8988T (cell line): Measurements from ENCODE around the gene ZC4H2.
"Not testable (repeated sequence)": the region's sequence is repeated elsewhere in the genome, so short reads cannot be mapped to it uniquely, and the experiment has no call there.

Experiments used
- DNase-seq: peaks from one replicate; pipeline ENCODE4 v3.0.0; 2011

Gene ZC4H2, protein sequence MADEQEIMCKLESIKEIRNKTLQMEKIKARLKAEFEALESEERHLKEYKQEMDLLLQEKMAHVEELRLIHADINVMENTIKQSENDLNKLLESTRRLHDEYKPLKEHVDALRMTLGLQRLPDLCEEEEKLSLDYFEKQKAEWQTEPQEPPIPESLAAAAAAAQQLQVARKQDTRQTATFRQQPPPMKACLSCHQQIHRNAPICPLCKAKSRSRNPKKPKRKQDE

GRCh38 chrX:64975989-64976672 is at the start of gene ZC4H2:
Gene ZC4H2, minus strand, starts transcription at chrX:64976450. Its CDS starts 73 bp downstream, at chrX:64976377.
- DNase-seq = no peak

DNA sequence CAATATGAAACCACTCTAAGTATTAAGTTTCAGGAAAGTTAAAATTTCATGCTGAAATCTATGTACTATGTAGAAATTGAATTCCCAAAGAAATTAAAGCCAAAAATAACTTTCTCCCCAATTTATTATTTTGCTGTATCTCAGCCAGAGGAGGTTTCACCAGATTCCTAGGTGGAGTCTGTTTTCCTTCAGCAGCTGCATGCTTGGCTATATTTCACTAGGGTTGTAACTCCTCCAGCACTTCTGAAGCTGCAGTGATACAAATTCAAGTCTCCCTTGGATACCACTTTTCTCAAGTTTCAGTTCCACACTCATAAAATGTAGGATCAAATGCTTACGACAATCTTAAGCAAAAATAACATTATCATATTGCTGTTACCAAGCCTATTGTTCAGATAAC is 41.2 kb upstream of the ZC4H2 start:
- DNase-seq = no peak

- no peak for DNase-seq
These were observed 38.0 kb upstream of the ZC4H2 start for GRCh38 chrX:65014230-65014629.

- no peak for DNase-seq
These were observed 33.2 kb upstream of the ZC4H2 start for GRCh38 chrX:65009459-65009858.

- DNase-seq = not testable (repeated sequence)
These were observed 26.0 kb upstream of the ZC4H2 start for GRCh38 chrX:65002208-65002607.

DNA sequence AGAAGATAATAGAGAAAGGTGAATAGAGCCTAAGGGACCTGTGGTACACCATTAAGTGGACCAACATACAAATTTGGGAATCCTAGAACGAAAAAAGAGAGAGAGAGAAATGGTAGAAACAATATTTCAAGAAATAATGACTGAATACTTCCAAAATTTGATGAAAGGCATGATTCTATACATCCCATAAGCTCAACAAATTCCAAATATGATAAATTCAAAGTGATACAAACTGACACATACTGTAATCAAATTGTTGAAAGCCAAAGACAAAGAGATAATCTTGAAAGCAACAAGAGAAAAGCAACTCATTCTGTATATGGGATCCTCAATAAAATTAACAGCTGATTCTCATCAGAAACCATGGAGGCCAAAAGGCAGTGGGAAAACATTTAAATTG is 20.6 kb upstream of the ZC4H2 start:
- no peak for DNase-seq

DNA sequence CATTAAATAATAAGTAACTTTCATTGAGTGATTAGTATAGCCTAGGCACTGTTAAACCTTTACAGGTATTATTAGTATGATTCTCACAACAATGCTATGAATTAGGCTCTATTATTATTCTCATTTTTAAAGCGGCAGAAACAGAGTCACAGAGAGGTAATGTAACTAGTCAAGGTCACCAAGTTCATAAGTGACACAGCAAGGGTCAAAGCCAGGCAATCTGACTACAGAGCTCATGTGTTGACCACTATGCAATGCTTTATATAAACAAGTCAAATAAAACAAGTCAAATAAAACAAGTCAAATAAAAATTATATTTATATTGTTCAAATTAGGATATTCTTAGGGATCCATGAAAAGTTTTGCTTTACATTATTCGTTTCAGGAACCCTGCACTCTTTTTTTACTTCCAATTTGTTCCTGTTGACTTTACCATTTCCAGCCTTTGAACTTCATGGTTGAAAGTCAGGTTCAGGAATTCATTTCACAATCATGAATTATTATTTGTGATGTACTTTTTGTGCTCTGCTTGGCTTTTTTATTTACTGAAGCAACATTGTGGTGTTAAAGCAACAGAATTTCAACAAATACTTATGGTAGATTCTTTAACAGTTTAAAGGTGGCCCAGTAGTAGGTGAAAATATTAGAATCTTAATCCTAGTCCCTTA is 18.0 kb upstream of the ZC4H2 start:
- no peak for DNase-seq

DNA sequence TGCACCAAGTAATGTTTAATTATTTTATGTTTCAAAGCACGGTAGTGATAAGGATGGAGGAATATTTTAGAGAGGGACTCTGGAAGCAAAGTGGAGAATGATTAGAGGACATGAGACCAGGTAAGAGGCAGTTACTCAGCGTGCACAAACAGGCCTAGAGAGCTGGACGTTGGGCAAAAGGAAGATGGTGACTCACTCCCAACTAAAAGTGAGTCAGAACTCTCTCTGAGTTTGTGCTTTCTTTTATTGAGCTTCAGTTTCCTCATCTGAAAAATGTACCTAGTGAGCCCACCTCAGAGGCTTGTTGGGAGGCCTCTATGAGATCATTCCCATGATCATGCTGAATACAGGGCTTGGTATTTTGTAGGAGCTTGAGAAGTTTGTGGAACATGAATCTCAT is 1.6 kb upstream of the ZC4H2 start:
- DNase-seq = no peak

- no peak for DNase-seq
These were observed 801 bp upstream of the ZC4H2 start for GRCh38 chrX:64977051-64977450.

- no peak for DNase-seq
These were observed 407 bp upstream of the ZC4H2 start for GRCh38 chrX:64976673-64977040.

DNA sequence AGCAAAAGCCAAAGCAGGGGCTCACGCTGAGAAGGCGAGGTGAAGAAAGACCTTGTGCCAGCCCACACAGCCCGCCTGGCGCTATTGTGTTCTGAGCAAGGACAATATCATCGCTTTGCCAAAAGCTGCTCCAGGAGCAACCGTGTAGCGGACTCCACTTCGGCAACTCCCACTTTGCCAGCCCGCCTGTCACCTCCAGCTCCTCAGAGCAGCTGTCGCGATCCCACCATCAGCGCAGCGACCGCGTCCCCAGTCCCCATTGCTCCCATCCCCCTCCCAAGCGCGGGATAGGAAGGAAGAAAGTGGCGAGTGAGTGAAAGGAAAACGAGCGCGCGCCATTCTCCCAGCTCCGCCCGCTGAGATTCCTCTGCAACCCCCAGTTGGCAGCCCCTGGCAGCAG is 759 bp downstream of the ZC4H2 start:
- no peak for DNase-seq

- DNase-seq = no peak
These were observed 50.8 kb downstream of the ZC4H2 start for GRCh38 chrX:64925480-64925879.

- DNase-seq = no peak
These were observed 68.1 kb downstream of the ZC4H2 start for GRCh38 chrX:64908121-64908520.

- no peak for DNase-seq
These were observed 81.7 kb downstream of the ZC4H2 start for GRCh38 chrX:64894454-64895038.

DNA sequence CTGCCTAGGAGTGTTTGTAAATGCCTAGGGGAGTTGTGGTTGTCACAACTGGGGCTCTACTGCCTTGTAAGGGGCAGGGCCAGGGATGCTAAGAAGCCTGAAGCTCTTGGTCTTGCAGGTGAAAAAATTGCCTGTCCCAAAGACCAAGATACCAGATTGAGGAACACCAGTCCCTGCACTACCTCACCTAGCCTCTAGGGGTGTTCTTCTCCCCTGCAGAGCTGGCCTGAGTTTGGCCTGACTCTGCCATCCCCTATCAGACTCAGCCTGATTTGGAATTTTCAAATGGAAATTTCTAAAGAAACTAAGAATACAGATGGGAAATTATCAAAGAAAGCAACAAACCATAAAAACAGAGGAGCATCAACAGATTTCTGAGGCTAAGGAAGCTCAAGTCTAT is 90.4 kb downstream of the ZC4H2 start:
- no peak for DNase-seq

GRCh38 chrX:64878709-64879108 is 97.5 kb downstream of the ZC4H2 start:
- not testable (repeated sequence) for DNase-seq

GRCh38 chrX:64867217-64867616 is 109.0 kb downstream of the ZC4H2 start:
- no peak for DNase-seq
